AML-193 (cell line): ENCODE measurements around the gene NPHS2.
"Not testable (repeated sequence)": the region's sequence is repeated elsewhere in the genome, so short reads cannot be mapped to it uniquely, and the experiment has no call there.

Experiments
- DNase-seq, 2 experiments: peaks; one replicate each; lab custom pipeline; 2025; lab: John Stamatoyannopoulos, UW

The NPHS2 gene

GRCh38 chr1:179547021-179547535 is 28.7 kb downstream of the NPHS2 start:
- DNase-seq = no peak

GRCh38 chr1:179545321-179545720 is 30.4 kb downstream of the NPHS2 start:
- DNase-seq = no peak

GRCh38 chr1:179541774-179542173 is 34.0 kb downstream of the NPHS2 start:
- DNase-seq = no peak

GRCh38 chr1:179530352-179530751 is 45.4 kb downstream of the NPHS2 start:
- no peak for DNase-seq

GRCh38 chr1:179529482-179530195 is 46.1 kb downstream of the NPHS2 start:
- no peak for DNase-seq

GRCh38 chr1:179518544-179518943 is 57.2 kb downstream of the NPHS2 start:
- DNase-seq = not testable (repeated sequence)

GRCh38 chr1:179516976-179517705 is 58.6 kb downstream of the NPHS2 start:
- no peak for DNase-seq

GRCh38 chr1:179510038-179510437 is 65.7 kb downstream of the NPHS2 start:
- no peak for DNase-seq

GRCh38 chr1:179509384-179509783 is 66.4 kb downstream of the NPHS2 start:
- no peak for DNase-seq

GRCh38 chr1:179506199-179506598 is 69.5 kb downstream of the NPHS2 start:
- DNase-seq = no peak
